Measurements from ENCODE around the gene PPFIA2.

GRCh38 chr12:81288651-81289050 lies 470.5 kb downstream of the PPFIA2 start:
- TF ChIP-seq POLR2A (IDR thresholded peaks at IDR 0.05) (no peak), CTCF (IDR thresholded peaks at IDR 0.05) (no peak)
